OCI-LY1 (cell line): ENCODE results near the gene PSMD14.

ENCODE experiments used
- H2AFZ ChIP-seq: fragments of 200-600 bp; sonication (generic), shearing (Covaris generic); 2 replicates; pipeline ENCODE4 v1.6.0; 2014; ENCODE audit warnings: antibody characterized with exemption, mild to moderate bottlenecking, low read length
- H3F3A ChIP-seq: fragments of 200-600 bp; sonication (generic), shearing (Covaris generic); 2 replicates; pipeline ENCODE4 v1.6.0; 2014; ENCODE audit warnings: mild to moderate bottlenecking, antibody characterized with exemption, low read length, moderate library complexity; ENCODE audit not compliant: insufficient read depth
- H3K27ac ChIP-seq: fragments of 200-600 bp; sonication (generic); 2 replicates; pipeline ENCODE4 v1.5.1; 2014; ENCODE audit warnings: low read length, mixed run types, mild to moderate bottlenecking, low read depth; ENCODE audit not compliant: poor library complexity, severe bottlenecking
- H3K27me3 ChIP-seq: fragments of 200-600 bp; sonication (generic); 2 replicates; pipeline ENCODE4 v1.6.0; 2014; ENCODE audit warnings: antibody characterized with exemption, mild to moderate bottlenecking, low read length, moderate library complexity; ENCODE audit not compliant: insufficient read depth
- H3K36me3 ChIP-seq: fragments of 200-600 bp; sonication (generic); 2 replicates; pipeline ENCODE4 v1.6.1; 2014; ENCODE audit warnings: mild to moderate bottlenecking, antibody characterized with exemption, low read length, moderate library complexity, mixed read lengths; ENCODE audit not compliant: insufficient read depth
- H3K4me1 ChIP-seq: fragments of 200-600 bp; sonication (generic); 2 replicates; pipeline ENCODE4 v1.5.1; 2014; ENCODE audit warnings: mild to moderate bottlenecking, low read length, moderate library complexity; ENCODE audit not compliant: insufficient read depth, severe bottlenecking
- H3K4me2 ChIP-seq: fragments of 200-600 bp; sonication (generic), shearing (Covaris generic); 2 replicates; pipeline ENCODE4 v1.6.1; 2014; ENCODE audit warnings: low read length
- H3K4me3 ChIP-seq: fragments of 200-600 bp; sonication (generic); 2 replicates; pipeline ENCODE4 v1.5.1; 2014; ENCODE audit warnings: low read length, low read depth, mild to moderate bottlenecking, mixed read lengths; ENCODE audit not compliant: poor library complexity, severe bottlenecking
- H3K79me2 ChIP-seq: fragments of 200-600 bp; shearing (Covaris generic); 2 replicates; pipeline ENCODE4 v1.6.1; 2016; ENCODE audit warnings: mixed run types, low read length, mixed read lengths; ENCODE audit not compliant: insufficient read depth
- H3K9ac ChIP-seq: fragments of 200-600 bp; sonication (generic), shearing (Covaris generic); 2 replicates; pipeline ENCODE4 v1.6.1; 2014; ENCODE audit warnings: mild to moderate bottlenecking, low read length, mixed read lengths
- H3K9me2 ChIP-seq: fragments of 200-600 bp; sonication (generic), shearing (Covaris generic); 2 replicates; pipeline ENCODE4 v1.6.1; 2014; ENCODE audit warnings: low read depth, mild to moderate bottlenecking, low read length, mixed read lengths
- H3K9me3 ChIP-seq: fragments of 200-600 bp; shearing (Covaris generic); 2 replicates; pipeline ENCODE4 v1.6.1; 2014; ENCODE audit warnings: low read length, mixed read lengths
- H4K20me1 ChIP-seq: fragments of 200-600 bp; sonication (generic), shearing (Covaris generic); 2 replicates; pipeline ENCODE4 v1.6.0; 2016; ENCODE audit warnings: mild to moderate bottlenecking, low read length; ENCODE audit not compliant: insufficient read depth
- EZH2 ChIP-seq: fragments of 200-600 bp; sonication (generic), shearing (Covaris generic); IDR thresholded peaks from 2 replicates; pipeline ENCODE4 v1.8.0; 2017; ENCODE audit warnings: borderline replicate concordance, mixed run types, mild to moderate bottlenecking, antibody characterized with exemption, low read length, moderate library complexity, mixed read lengths
- TF ChIP-seq, protein P1 (sequence below): fragments of 200-600 bp; sonication (generic), shearing (Covaris generic); IDR thresholded peaks from 2 replicates; pipeline ENCODE4 v1.5.1; 2017; ENCODE audit warnings: mild to moderate bottlenecking, antibody characterized with exemption, low read length, moderate library complexity, mixed read lengths

PSMD14 gene

DNA sequence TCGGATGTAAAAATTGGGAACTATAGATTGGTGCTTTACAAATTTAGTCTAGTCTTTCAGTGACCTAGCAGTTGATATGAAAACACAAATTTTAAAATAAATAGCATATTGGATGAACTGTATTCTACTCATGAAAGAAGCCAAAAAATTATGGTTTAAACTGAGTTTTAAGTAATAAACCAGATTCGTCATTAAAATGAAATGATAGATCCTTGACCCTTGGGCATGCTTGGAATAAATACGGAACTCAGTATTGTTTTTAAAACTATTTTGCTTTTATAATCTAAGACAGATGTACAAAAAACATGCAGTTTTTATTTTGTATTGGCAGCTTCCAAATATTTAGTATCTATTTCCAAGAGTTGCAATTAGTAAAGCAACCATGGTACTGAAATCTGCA, 73.3 kb downstream of the PSMD14 start:
- peaks cover 28% of the 10 kb centered on the region for H3K4me1 ChIP-seq
- H3K79me2 ChIP-seq = 0 out of 2 replicates have a peak, but pooled peaks cover 5% of the 10 kb centered on the region
- H3K4me3 ChIP-seq = no peak overlapping the region
- no peaks in the 10 kb centered on the region for H3K9me2 ChIP-seq
- TF ChIP-seq, protein P1, sequence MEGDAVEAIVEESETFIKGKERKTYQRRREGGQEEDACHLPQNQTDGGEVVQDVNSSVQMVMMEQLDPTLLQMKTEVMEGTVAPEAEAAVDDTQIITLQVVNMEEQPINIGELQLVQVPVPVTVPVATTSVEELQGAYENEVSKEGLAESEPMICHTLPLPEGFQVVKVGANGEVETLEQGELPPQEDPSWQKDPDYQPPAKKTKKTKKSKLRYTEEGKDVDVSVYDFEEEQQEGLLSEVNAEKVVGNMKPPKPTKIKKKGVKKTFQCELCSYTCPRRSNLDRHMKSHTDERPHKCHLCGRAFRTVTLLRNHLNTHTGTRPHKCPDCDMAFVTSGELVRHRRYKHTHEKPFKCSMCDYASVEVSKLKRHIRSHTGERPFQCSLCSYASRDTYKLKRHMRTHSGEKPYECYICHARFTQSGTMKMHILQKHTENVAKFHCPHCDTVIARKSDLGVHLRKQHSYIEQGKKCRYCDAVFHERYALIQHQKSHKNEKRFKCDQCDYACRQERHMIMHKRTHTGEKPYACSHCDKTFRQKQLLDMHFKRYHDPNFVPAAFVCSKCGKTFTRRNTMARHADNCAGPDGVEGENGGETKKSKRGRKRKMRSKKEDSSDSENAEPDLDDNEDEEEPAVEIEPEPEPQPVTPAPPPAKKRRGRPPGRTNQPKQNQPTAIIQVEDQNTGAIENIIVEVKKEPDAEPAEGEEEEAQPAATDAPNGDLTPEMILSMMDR = no peak
- no peak for TF ChIP-seq EZH2
- no peaks in the 10 kb centered on the region for H3K27me3 ChIP-seq
- peaks cover 40% of the 10 kb centered on the region for H3K36me3 ChIP-seq
- H3K27ac ChIP-seq = no peak overlapping the region
- no peak overlapping the region for H3K9ac ChIP-seq
- H4K20me1 ChIP-seq = no peaks in the 10 kb centered on the region
- no peaks in the 10 kb centered on the region for H3F3A ChIP-seq
- no peak overlapping the region for H3K4me2 ChIP-seq
- H3K9me3 ChIP-seq = no peaks in the 10 kb centered on the region
- no peak overlapping the region for H2AFZ ChIP-seq

DNA sequence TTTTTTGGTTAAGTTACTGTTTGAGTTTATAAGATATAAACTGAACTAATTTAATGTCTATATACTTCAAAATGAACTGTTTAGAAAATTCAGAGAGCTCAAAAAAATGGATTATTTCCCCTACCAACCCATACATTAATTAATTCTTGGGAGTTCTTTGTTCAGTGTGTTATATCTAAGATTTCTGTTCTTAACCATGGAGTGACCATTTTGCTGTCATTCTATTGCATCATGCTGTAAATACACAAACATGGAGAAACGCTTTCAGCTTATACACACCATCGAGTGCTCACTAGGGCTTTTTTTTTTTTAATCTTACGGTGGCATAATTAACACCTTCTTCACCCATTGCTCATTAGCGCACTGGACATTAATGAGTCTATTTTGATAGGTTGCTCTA, 74.5 kb downstream of the PSMD14 start:
- Histone ChIP-seq H3K27ac (no peak overlapping the region), H3F3A (no peaks in the 10 kb centered on the region), H3K9me3 (no peaks in the 10 kb centered on the region), H3K36me3 (peaks cover 44% of the 10 kb centered on the region), H4K20me1 (no peaks in the 10 kb centered on the region), H3K4me3 (no peak overlapping the region), H3K4me1 (peaks cover 40% of the 10 kb centered on the region), H3K4me2 (no peak overlapping the region), H3K79me2 (0 out of 2 replicates have a peak, but pooled peaks cover 5% of the 10 kb centered on the region), H3K9ac (no peak overlapping the region), H3K9me2 (no peaks in the 10 kb centered on the region), H2AFZ (no peak overlapping the region), H3K27me3 (no peaks in the 10 kb centered on the region)
- no peak for TF ChIP-seq EZH2
- TF ChIP-seq, protein P1 = no peak

DNA sequence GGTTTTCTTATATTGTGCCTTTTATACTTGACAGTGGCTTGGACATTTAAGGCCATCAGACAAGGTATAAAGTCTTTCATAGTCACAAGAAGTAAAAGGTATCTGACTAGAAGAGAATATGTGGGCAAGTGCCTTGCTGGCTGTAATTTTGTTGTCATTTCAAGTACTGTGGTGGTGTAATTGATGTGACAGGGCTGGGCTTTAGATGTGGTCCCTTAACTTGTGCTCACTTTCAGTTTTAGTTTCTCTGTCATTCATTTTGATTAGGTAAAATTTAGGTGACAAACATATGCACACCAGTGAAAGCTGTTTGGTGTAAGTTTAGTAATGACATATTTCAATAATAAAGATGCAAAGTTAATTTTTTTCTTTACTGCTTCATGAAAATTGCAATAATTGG, 76.6 kb downstream of the PSMD14 start:
- Histone ChIP-seq H3K9me3 (no peaks in the 10 kb centered on the region), H3K9me2 (no peaks in the 10 kb centered on the region), H3K4me2 (peak overlapping the region; percentile 20), H3K4me1 (peaks cover 55% of the 10 kb centered on the region), H3K4me3 (no peak overlapping the region), H3K9ac (no peak overlapping the region; the same call in 1 of the 2 replicates), H3F3A (no peaks in the 10 kb centered on the region), H3K79me2 (0 out of 2 replicates have a peak, but pooled peaks cover 5% of the 10 kb centered on the region), H3K36me3 (peaks cover 41% of the 10 kb centered on the region), H4K20me1 (no peaks in the 10 kb centered on the region), H2AFZ (no peak overlapping the region), H3K27ac (peak overlapping the region; percentile 58), H3K27me3 (no peaks in the 10 kb centered on the region)
- no peak for TF ChIP-seq EZH2
- TF ChIP-seq, protein P1 = no peak
